Peyer's patch (tissue), 4 donors: Measurements from ENCODE around the gene ZSWIM5. TPM values are rescaled to one million over a fixed set of nuclear protein-coding genes. Genes with fewer than 3 reads are reported as not detected.
"Not testable (repeated sequence)": the region's sequence is repeated elsewhere in the genome, so short reads cannot be mapped to it uniquely, and the experiment has no call there.

Experiments used
- DNase-seq, 3 donors: peaks; one replicate each; pipeline ENCODE4 v3.0.0-alpha.2; 2017 to 2019
- H3K27ac ChIP-seq, 4 donors: fragments of 200-600 bp; sonication (generic); one replicate each; pipeline ENCODE4 v1.5.1; 2016 to 2019
- H3K27me3 ChIP-seq, 2 donors: fragments of 200-600 bp; sonication (generic); one replicate each; pipeline ENCODE4 v1.5.1; 2019
- H3K36me3 ChIP-seq, 3 donors: fragments of 200-600 bp; sonication (generic); one replicate each; pipeline ENCODE4 v1.5.1; 2016 to 2019
- H3K4me1 ChIP-seq, 4 donors: fragments of 200-600 bp; sonication (generic); one replicate each; pipeline ENCODE4 v1.5.1; 2016 to 2019
- H3K4me3 ChIP-seq, 4 donors: fragments of 200-600 bp; sonication (generic); 1 replicate in 3 of 4; 2 replicates in 1 of 4; pipeline ENCODE4 v1.5.1; 2016 to 2019; ENCODE audit warnings: mild to moderate bottlenecking in 1 of 4
- H3K9me3 ChIP-seq, 4 donors: fragments of 200-600 bp; sonication (generic); one replicate each; pipeline ENCODE4 v1.5.1; 2016 to 2019; ENCODE audit warnings: mild to moderate bottlenecking in 1 of 4
- POLR2A ChIP-seq, 2 donors: fragments of 450-650 bp; IDR thresholded peaks; one replicate each; pipeline ENCODE4 v1.5.1; 2017; ENCODE audit warnings: antibody characterized with exemption in 2 of 2, mild to moderate bottlenecking in 2 of 2, moderate library complexity in 2 of 2
- total RNA-seq, 4 donors: library from RNA; depleted of rRNA; stranded (reverse); fragments of >200 nt; gene quantifications; one replicate each; pipeline ENCODE4 v1.1.0, GENCODE V29; 2016
- TF ChIP-seq, protein P1 (sequence below), 6 experiments: fragments of 450-650 bp in 4 of 6; fragments of 200-600 bp in 2 of 6; sonication (generic) in 1 of 6; IDR thresholded peaks; one replicate each; pipeline ENCODE4 v1.5.1; 2017 to 2019; ENCODE audit warnings: antibody characterized with exemption in 6 of 6, mild to moderate bottlenecking in 3 of 6, moderate library complexity in 1 of 6

Gene ZSWIM5
- total RNA-seq, 4 donors from 2014 or later, result 8.3 to 16.5 (median 13.4) TPM

DNA sequence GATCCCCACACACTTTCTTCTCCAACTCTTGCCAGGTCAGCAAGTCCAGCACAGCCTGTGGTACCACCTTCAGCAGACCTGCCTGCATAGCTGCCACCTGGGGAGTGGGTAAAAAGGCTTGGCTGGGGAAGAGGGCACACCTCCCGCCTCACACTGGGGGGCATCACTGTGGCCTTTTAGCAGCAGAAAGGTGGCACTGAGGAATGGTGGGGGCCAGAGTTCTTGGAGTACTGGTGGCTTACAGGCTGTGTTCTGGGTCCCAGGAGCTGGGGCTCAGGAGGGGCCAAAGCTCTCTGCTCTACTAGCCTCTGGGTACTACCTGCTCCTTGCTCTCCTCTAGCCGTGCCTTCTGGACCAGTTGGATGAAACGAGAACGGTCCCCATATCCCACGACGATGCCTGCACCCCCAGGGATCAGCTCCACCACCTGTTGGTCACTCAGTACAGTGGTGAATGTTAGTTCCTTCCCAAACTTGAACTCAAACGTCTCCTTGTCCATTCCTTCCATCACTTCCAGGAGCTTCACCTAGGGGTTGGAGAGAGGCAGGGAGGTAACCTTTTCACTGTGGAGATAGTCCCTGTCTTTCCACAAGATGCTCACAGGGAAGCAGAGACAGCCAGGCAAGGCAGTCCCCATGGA lies 202.0 kb downstream of the ZSWIM5 start:
- Histone ChIP-seq H3K27me3 (no peaks in the 10 kb centered on the region), H3K4me3 (no peak overlapping the region), H3K9me3 (no peaks in the 10 kb centered on the region), H3K27ac (no peak overlapping the region), H3K4me1 (peaks cover 0 to 6% (median 2%) of the 10 kb centered on the region in 4 donors), H3K36me3 (peaks cover 0 to 74% (median 0%) of the 10 kb centered on the region in 3 donors)
- TF ChIP-seq POLR2A (IDR thresholded peaks at IDR 0.05), result no peak
- TF ChIP-seq, protein P1, sequence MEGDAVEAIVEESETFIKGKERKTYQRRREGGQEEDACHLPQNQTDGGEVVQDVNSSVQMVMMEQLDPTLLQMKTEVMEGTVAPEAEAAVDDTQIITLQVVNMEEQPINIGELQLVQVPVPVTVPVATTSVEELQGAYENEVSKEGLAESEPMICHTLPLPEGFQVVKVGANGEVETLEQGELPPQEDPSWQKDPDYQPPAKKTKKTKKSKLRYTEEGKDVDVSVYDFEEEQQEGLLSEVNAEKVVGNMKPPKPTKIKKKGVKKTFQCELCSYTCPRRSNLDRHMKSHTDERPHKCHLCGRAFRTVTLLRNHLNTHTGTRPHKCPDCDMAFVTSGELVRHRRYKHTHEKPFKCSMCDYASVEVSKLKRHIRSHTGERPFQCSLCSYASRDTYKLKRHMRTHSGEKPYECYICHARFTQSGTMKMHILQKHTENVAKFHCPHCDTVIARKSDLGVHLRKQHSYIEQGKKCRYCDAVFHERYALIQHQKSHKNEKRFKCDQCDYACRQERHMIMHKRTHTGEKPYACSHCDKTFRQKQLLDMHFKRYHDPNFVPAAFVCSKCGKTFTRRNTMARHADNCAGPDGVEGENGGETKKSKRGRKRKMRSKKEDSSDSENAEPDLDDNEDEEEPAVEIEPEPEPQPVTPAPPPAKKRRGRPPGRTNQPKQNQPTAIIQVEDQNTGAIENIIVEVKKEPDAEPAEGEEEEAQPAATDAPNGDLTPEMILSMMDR (IDR thresholded peaks at IDR 0.05), result no peak
- DNase-seq, result no peak

DNA sequence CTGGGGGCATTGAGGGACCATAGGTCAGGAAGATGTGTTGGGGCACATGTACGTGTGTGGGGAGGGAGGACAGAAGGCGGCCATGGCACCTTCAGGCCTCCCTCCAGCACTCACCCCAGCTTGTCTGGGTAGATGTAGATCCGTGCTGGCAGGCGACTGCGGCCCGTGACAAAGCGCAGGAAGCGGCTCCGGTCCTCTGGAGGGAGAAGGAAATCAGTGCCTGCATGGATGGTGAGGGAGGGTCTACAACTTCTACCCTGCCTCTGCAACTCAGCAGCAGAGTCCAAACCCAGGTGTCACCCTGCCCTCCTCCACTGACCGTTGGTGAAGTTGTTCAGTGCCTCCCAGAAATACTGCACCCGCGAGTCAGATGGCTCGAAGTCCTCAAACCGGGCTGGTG lies 202.7 kb downstream of the ZSWIM5 start:
- Histone ChIP-seq H3K4me1 (no peaks in the 10 kb centered on the region), H3K27ac (no peak overlapping the region), H3K36me3 (peaks cover 0 to 67% (median 0%) of the 10 kb centered on the region in 3 donors), H3K4me3 (no peak overlapping the region), H3K27me3 (no peaks in the 10 kb centered on the region), H3K9me3 (no peaks in the 10 kb centered on the region)
- no peak for TF ChIP-seq POLR2A (IDR thresholded peaks at IDR 0.05)
- TF ChIP-seq, protein P1 (IDR thresholded peaks at IDR 0.05), result no peak
- no peak for DNase-seq

DNA sequence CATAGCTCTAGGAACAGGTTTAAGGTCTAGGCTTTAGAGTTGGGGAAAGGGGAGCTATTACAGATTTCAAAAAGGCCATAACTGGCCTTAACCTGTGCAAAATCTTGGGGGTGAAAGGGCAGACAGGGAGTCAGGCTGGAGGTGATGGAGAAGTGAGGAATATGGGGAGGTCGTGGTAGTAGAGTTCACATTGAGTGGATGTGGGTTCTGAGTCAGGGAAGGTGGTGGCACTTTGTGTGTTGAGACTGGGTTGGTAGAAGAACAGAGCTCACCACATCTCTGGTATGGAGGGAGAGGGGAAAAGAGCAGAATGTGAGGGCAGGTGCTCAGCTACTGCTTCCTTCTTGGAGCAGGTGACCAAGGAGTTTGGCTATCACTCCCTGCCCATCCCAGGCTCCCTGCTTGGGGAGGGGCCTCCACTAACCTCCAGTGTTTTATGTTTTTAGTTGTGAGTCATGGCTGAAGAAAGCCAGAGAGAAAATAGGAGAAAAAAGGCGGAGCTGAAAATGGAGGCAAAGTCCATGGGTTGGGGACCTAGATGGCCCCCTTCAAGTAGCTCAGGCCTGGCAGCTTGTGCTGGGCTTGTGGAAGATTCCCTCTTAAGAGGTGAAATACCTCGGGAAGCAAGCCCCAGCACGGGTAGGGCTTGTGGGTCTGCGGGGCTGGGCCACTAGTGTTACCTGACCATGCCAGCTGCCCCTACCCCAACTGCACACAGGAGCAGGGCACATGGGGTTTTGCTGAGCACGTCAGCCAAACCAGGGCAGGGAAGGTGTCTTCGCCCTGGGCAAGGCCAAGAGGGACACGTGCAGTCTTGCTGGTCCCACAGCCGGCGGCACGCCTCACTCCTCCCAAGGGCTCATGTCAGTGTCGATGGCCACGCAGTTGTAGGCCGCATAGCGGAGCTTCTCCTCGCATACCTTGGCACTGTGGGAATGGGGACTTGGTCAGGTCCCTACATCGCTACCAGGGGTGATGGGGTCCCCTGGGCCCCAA lies 203.5 kb downstream of the ZSWIM5 start:
- TF ChIP-seq POLR2A (IDR thresholded peaks at IDR 0.05), result no peak
- TF ChIP-seq, protein P1 (IDR thresholded peaks at IDR 0.05), result no peak

DNA sequence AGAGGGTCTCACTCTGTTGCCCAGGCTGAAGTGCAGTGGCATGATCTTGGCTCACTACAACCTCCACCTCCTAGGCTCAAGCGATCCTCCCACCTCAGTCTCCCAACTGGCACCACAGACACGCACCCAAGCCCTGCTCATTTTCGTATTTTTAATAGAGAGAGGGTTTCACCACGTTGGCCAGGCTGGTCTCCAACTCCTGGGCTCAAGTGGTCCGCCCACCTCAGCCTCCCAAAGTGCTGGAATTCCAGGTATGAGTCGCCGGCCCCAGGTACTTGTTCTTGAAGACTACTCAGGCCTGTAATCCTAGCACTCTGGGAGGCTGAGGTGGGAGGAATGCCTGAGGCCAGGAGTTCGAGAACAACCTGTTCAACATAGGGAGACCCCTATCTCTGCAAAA lies 204.8 kb downstream of the ZSWIM5 start:
- peaks cover 0 to 46% (median 0%) of the 10 kb centered on the region in 3 donors for H3K36me3 ChIP-seq
- not testable (repeated sequence) for H3K9me3 ChIP-seq, H3K4me3 ChIP-seq, H3K4me1 ChIP-seq, H3K27ac ChIP-seq, H3K27me3 ChIP-seq, DNase-seq

More for the DNA sequence above, 203.5 kb downstream of the ZSWIM5 start:
- Histone ChIP-seq H3K27me3 (no peaks in the 10 kb centered on the region), H3K4me3 (no peak overlapping the region), H3K9me3 (no peaks in the 10 kb centered on the region), H3K36me3 (peaks cover 0 to 60% (median 0%) of the 10 kb centered on the region in 3 donors), H3K27ac (no peak overlapping the region), H3K4me1 (no peaks in the 10 kb centered on the region)
- DNase-seq, result no peak

DNA sequence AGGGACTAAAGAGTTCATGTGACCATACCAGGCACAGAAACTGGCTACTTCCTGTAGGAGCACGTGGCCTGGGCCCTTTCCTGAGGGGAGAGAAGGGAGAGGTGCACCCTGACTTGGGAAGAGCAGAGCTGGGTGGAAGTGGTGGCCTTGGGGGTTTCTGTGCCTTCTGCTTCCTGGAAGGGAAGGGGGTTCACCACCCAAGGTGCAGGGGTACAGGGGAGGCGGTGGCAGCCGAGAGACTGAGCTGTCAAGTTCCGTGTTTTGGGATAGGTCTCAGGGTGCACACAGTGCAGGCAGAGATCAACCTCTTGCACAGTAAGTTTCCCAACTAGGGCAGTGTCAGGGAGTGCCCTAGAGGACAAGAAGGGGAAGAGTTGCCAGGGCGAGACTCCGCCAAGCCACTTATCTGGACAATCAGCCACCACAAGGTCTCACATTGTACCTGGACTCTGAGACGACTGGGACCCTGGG lies 205.4 kb downstream of the ZSWIM5 start:
- Histone ChIP-seq H3K36me3 (peaks cover 0 to 41% (median 0%) of the 10 kb centered on the region in 3 donors), H3K27ac (no peak overlapping the region), H3K4me3 (no peak overlapping the region), H3K27me3 (no peaks in the 10 kb centered on the region), H3K9me3 (no peaks in the 10 kb centered on the region), H3K4me1 (no peaks in the 10 kb centered on the region)
- TF ChIP-seq POLR2A (IDR thresholded peaks at IDR 0.05), result no peak
- TF ChIP-seq, protein P1 (IDR thresholded peaks at IDR 0.05), result no peak
- DNase-seq, result no peak

DNA sequence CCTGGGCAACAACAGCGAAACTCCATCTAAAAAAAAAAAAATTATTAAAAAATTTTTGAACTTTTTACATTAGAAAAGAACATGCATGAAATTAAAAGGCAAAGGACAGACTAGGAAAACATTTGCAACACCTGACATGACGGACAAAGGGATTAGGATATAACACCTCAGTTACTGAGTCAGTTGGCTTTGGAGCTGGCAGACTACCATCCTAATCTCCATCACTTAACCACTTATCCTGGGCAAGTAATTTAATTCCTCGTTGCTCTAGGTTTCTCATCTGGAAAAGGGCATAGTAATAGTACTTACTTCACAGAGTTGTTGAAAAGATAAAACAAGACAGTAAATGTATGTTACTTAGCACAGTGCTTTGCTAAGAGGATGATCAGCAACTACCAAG lies 207.2 kb downstream of the ZSWIM5 start:
- Histone ChIP-seq H3K4me1 (no peaks in the 10 kb centered on the region), H3K9me3 (no peaks in the 10 kb centered on the region), H3K36me3 (peaks cover 0 to 22% (median 0%) of the 10 kb centered on the region in 3 donors), H3K27me3 (no peaks in the 10 kb centered on the region), H3K4me3 (no peak overlapping the region), H3K27ac (no peak overlapping the region)
- TF ChIP-seq, protein P1 (IDR thresholded peaks at IDR 0.05), result no peak
- no peak for DNase-seq
